GM21825 (cell line): ENCODE measurements around the gene APELA.
"Not testable (repeated sequence)": the region's sequence is repeated elsewhere in the genome, so short reads cannot be mapped to it uniquely, and the experiment has no call there.

ENCODE experiments used
- ATAC-seq: cut with Tn5 transposase; IDR thresholded peaks from one replicate; pipeline ENCODE4 v1.9.1; 2021; ENCODE audit warnings: mild to moderate bottlenecking, moderate library complexity; ENCODE audit not compliant: unreplicated experiment

APELA gene, protein sequence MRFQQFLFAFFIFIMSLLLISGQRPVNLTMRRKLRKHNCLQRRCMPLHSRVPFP

DNA sequence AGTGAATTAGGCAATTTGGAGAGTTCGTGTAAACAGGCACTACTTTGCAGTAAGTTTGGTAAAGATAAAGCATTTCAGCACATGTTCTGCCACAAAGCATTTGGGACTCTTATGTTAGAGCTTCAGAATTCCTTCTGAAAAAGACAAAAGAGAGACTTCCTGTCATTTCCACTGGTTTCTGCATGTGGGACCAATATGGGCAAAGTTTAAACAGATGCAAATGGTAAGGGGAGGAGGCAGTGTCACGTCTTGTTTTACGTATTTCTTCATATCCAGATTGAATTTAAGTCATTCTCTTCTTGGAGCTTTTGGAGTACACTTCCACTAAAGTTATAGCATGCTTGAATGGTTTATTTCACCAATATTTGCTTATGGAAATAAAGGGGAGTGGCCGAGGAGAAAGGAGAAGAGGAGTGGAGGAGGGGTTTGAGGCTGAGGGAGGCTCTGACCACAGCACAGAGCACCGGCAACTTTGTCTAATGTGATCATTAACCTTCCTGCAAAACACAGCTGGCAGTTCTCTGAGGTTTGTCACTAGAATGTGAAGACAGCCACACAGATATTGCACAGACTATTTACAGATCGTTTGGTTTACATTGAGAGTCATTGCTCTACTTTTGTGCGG, at the start of gene APELA:
TSS of gene APELA (plus strand) at position 479 of the 625 bp plus-strand sequence. CDS start 154 bp downstream, outside the sequence.
- ATAC-seq, result peak; percentile 100

DNA sequence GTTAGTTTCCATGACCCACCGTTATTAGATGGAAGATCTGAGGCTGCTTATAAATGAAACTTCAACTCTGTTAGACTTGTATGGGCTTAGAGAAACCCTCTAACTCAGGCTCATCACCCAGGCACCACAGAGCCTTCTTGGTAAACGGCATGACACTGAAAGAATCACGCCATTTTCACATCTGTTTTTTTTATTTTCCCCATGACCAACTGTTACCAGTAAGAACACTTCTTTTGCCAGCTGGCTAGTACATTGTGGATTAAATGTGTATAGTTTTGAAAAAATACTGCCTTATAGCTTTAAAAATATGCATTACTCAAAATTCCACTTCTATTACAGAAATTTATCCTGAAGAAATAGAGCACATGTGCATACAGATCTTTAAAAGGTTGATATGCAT, 48.0 kb upstream of the APELA start:
- no peak for ATAC-seq

DNA sequence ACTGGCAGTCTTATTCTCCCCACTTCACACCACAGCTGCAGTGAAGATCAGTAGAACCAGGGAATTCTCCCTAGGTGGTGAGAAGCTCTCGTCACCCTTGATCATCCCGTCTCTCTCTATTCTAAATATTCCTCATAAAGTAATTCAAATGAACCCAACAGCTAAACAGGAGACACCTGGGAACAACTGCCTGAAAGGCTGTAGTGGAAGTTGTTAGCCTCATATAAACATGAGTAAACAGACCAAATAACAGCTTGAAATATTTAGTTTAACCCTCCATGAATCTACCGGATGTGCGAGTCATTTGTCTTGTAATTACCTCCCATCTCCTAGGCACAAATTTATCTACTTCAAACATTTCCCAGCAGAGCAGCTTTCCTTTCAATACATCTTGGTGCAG, 30.4 kb upstream of the APELA start:
- ATAC-seq, result no peak

DNA sequence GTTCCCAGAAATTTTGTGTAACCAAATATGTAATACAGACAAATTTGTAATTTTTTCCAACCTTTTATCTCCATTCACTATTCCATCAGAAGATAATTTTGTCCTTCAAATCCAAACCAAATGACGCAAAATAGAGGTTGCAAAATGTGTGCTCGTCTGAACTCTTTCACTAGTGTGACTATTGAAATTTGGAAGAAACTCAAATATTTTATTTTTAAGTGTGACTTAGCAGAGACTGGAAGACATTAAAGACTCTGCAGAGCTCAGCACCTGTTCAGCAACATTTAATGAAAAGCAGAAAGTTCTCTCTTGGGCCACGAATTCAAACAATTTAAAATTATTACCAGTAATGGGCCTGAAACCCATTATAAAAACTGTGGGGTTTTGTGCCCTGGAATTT, 30.0 kb upstream of the APELA start:
- ATAC-seq, result no peak

DNA sequence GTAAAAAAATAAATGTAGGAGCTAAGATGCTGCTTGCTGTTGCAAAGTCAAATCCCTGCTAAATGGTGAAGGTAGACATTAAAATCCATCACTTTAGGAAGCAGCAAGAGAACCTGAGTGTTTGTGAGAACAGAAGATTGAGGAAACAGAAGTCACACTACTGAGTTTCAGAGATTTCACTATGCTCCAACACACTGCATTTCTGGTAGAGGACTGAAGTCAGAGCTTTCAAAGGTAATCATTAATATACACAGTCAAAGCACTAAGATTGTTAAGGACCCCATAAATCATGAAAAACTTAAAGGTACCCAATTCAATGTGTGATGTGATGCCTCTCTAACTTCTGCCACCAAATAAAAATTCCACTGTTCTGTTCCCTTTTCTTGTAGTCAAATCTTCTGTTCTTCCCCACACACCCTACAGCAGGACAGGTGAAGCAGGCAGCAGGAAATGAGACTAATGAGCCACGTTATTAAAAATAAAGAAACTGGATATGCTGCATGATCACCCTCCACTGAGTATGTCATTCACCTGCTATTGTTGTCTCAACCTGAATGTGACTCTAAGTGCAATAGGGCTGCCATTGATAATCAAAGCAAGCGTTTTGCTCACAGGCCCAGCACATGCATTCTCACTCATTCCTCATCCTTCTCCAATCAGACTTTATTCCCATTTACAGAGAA, 28.9 kb upstream of the APELA start:
- peak; percentile 88 for ATAC-seq

DNA sequence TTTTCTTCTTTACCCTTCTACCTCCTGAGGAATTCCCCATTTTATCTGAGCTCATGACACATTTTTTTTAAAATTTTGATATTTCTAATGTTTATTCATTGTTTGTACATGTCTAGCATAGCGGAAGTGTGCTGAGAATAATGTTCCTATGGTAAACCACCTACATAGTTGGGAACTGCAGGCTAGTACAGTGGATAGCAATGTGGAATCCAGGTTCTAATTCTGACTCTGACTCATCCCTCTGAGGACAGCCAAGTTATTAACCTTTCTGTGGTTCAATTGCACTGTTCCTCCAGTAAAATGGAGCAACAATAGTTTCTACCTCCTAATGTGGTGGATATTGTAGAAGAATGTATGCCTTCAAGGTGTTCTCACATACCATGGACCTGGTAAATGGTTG, 20.6 kb upstream of the APELA start:
- ATAC-seq, result no peak

DNA sequence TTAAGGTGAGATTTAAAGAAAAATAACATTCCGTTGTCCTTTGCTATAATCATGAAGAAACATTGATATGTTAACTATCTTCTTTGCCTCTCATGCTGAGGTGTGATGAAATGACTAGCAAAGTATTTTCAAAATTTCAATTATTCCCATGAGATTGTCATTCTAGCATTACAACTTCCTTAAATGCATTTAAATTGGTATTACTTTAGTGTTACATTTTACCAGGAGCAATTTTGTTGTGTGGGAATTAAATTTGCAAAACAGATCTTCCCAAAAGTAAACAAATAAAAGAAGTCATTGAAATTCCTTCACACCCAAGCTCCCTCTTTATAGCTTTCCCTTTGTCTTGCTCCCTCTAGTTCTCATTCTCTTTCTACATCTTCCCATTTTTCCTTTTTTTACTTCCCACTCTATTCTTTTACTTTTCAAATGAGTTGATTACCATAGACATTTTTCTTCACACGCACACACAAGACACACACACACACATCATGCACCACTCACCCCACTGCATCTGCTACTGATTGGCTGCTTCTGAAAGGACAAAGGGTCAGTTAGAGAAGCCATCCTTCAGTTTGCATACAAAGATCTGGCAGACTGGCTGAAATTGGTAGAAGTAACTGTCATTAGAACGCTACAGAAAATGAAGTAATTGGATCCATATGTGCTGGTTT, 10.0 kb upstream of the APELA start:
- no peak for ATAC-seq

DNA sequence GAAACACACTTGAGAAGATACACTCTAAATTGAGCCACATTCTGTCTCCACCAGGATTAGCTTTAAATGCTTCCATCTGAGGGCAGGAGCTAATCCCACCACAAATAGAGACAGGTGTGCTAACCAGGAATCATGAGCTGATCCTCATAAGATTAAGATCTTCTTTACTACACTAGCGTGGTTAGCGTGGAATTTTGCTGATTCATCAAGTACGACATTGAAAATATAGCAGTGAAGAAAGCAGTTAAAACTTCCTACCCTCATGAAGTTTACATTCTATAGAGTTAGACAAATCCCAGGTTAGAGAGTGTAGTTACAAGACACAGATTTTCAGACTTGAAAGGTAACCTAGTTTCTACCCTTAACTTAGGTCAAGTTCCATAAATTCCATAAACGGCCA, 5.3 kb upstream of the APELA start:
- ATAC-seq, result no peak

DNA sequence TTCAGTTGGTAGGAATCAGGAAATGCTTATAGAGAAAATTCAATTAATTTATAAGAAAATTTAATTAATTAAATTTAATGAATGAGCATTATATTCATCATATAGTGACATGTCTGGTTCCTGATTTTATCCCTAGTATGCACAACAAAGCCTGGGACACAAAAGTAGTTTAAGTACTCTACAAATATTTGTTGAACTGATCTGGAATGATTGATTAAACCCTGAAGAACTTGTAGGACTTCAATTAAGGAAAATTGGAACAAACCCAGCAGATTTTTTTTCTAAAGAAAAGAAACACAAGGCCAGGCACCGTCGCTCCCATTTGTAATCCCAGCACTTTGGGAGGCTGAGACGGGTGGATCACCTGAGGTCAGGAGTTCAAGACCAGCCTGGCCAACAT, 4.5 kb upstream of the APELA start:
- no peak for ATAC-seq

DNA sequence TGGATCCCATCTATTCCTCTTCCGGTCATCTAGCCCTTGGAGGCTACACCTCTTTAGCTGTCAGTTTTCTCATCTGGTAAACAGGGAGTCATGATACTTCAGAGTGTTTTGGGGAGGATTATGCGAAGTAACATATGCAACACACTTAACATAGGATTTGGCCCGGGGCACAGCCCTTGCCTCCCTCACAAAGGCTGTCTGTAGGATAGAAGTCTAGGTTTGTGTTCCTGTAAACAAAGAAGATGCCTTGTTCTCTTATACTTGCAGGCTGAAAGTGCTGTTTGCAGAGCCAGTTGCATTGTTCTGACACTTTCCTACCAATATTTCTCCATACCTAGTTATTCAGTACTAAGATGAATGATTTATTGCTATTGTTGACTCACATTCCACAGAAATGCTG, 2.2 kb upstream of the APELA start:
- no peak for ATAC-seq

DNA sequence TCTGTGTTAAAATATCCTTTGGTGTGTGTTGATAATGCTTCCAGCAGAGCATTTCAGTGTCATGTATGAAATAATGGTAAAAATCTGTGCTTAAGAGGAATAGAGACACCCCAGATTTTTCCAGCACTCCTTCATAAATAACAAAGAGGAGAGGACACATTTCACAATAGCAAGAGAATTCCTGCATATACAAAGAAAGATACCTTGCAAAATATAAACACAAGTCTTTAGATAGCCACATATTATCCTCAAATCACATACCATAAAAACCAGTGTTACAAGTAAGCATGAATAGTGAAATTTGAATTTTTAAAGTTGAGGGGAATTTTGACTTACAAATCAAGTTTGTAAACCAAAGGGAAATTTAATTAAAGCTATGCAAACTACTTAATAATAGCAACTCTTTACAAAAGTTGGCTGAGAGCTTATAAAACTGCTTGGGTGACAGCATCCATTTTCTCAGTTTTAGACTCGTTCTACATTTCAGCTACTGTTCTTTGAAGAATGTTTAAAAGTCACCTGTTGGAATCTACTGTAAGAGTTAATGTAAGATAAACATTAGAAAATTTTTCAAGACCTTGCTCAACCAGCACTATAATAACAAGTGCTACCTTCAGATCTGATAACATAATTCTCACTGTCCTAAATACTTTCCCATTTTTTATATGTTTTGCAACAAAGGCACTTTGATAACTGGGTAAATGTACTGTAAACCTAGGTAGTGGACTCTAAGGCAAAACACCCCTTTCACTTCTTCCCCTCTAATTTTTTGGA, 3.7 kb downstream of the APELA start:
- no peak for ATAC-seq

DNA sequence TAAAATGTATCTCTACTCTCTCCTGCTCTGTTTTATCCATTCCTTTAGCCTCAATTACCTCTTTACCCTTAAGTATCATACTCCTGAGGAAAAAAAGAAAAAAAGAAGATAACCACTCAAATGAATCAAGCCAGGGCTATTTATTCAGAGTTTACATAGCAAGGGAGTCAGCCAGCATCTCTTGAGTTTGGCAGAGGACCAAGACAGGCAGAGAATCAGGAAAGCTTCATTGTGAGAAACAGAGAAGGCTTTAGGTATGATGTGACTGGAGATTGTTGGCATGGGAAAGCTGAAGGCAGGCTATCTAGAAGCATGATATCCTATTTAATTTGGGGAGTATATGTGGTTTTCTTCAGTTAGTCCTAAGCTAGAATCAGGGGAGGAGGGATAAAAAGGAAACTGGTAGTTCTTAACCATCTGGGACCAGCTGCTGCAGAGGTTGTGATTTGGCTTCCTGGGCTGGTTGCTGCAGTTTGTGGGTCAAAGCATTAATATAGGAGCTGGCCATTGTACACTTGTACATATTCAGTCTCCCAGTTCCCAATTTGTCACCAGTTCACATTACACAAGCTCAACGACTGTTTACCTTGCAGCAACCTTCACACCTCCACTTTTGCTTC, 11.2 kb downstream of the APELA start:
- peak; percentile 32 for ATAC-seq

DNA sequence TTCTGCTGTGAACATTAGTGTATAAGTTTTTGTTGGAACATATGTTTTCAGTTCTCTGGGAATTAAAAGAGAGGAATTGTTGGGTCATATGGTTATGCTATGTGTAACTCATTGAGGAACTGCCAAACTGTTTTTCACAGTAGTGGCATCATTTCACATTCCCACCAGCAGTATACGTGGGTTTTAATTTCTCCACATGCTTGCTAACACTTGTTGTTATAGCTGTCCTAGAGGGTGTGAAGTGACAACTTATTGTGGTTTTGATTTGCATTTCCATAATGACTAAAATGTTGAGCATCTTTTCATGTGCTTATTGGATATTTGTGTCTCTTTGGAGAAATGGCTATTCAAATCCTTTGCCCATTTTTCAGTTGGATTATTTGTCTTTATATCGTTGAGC, 13.7 kb downstream of the APELA start:
- ATAC-seq, result no peak

DNA sequence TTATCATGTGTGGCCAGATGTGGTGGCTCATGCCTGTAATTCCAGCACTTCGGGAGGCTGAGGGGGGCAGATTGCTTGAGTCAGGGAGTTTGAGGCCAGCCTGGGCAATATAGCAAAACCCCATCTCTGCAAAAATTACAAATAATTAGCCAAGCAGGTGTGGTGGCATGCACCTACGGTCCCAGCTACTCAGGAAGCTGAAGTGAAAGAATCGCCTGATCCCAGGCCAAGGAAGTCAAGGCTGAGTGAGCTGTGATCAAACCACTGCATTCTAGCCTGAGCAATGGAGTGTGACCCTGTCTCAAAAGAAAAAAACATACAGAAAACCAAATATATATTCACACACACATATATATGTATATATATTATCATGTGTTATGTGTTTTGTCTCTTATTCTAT, 15.0 kb downstream of the APELA start:
- peak; percentile 89 for ATAC-seq

DNA sequence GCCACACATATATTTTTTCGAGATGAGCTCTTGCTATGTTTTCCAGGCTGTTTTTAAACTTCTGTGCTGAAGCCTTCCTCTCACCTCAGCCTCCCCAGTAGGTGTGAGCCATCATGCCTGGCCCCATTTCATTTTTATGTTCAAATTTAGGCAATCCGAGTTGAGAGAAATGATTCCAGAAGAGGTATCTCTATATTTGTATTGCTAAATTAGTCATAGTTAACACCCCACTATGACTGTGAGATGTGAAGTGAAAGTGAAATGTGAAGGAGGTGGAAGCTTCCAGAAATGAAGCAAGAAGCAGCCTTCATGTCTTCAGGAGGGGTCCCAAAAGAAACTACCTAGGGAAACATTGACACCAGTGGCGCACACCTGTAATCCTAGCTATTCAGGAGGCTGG, 17.7 kb downstream of the APELA start:
- ATAC-seq, result peak; percentile 78

DNA sequence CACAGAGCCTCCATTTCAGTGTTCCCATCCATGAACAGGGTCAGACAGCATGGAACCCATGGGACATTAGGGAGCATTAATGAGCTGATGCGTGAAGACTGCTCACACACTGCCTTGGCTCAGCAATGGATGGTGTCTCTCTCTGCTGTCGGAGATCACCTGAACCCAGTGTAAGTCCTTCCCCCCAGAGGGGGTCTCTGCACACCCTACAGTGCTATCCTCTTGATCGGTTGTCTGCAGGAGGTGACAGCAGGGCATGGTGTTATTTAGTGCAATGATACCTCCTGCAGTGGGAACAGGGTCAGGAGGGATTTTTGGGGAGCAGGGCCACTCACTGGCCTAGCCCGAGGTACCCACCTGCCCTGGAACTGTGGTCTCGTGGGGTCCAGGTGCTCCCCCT, 25.6 kb downstream of the APELA start:
- no peak for ATAC-seq

DNA sequence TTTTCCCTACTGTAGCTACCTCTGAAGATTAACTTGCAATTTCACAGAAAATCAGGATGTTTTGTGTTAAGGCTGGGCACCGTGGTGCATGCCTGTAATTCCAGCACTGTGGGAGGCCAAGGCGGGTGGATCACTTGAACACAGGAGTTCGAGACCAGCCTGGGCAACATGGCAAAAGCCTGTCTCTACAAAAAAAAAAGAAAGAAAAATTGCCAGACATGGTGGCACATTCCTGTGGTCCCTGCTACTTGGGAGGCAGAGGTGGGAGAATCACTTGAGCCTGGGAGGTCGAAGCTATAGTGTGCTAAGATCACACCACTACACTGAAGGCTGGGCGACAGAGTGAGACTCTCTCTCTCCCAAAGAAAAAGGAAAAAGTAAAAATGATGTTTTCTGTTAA, 27.4 kb downstream of the APELA start:
- ATAC-seq, result no peak

DNA sequence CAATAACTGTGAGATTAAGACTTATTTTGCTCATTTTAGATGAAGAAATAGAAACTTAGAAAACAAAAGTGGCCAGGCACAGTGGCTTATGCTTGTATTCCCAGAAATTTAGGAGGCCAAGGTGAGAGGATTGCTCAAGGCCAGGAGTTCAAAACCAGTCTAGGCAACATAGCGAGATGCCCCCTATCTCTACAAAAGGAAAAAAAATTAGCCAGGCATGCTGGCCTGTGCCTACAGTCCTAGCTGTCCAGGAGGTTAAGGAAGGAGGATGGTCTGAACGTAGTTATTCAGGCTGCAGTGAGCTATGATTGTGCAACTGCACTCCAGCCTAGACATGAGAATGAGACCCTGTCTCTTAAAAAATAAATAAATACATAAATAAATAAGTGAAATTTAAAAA, 28.0 kb downstream of the APELA start:
- ATAC-seq, result no peak

DNA sequence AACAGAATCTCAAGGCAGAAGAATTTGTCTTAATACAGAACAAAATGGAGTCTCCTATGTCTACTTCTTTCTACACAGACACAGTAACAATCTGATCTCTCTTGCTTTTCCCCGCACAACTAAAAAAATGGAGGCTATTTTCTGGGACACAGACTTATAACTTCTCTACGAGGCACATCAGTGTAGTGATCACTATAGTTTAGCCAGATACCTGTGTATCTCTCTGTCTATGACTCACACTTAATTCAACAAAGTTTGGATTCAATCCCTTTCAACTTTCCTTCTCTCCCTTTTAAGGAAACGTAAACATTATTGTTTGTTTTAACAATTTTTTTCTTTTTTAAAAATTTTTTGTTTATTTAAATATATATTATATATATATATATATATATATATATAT, 29.4 kb downstream of the APELA start:
- ATAC-seq, result no peak

DNA sequence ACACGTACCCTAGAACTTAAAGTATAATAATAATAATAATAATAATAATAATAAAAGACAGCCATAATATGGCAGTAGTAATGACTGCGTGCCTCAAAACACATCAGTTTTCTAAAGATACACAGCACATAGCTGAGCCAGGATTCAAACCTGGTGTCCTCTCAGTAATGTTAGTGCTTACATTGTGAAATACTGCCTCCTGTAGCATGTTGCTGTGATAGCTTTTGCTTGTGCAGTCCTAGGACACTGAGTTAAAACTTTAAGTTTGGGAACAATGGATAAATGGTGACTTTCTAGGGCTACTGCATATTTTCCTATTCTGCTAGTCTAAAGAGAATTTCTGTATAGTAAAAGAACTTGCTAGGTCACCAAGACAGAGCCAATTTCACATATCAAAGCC, 36.5 kb downstream of the APELA start:
- ATAC-seq, result not testable (repeated sequence)

DNA sequence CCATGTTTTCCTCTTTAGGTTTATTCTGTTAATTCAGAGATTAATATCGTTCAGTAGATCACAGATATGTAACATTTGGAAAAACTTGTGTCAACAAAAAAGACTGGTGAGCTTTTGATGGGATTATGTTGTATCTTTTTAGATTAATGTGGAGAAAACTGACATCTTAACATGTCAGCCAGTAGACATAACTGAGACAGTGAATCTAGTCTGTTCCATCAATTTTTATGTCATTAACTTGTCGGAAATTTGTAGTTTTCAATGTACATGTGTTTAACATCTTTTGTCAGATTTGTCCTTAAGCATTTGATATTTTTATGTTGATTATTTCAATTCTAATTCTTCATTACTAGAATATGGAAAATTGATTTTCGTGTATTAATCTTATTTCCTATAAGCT, 42.0 kb downstream of the APELA start:
- ATAC-seq, result no peak
